HEK293 (cell line): ENCODE data around the gene TMC5.
A peak's percentile ranks its signal among the peaks of the same experiment; 100 is the strongest.
"Not testable (repeated sequence)": the region's sequence is repeated elsewhere in the genome, so short reads cannot be mapped to it uniquely, and the experiment has no call there.

Experiments used
- CTCF ChIA-PET: fragments of 350-600 bp; formaldehyde crosslinking; extraction: SDS; loops from one replicate; lab custom pipeline; 2021; ENCODE audit warnings: antibody characterized with exemption; lab: Yijun Ruan, JAX
- POLR2A ChIA-PET: fragments of 300-600 bp; formaldehyde crosslinking; extraction: SDS; loops from one replicate; lab custom pipeline; 2020; ENCODE audit warnings: antibody characterized with exemption, inconsistent platforms; lab: Yijun Ruan, JAX
- H3K27ac ChIP-seq: fragments of 200-500 bp; sonication (Bioruptor generic); 2 replicates; pipeline ENCODE4 v1.5.1; 2014; ENCODE audit warnings: low read depth, low read length, control low read depth, inconsistent platforms; ENCODE audit errors: extremely low read depth
- H3K36me3 ChIP-seq, 2 experiments: fragments of 200-500 bp in 1 of 2; sonication (Bioruptor generic) in 1 of 2; 1 replicate in 1 of 2; 2 replicates in 1 of 2; pipeline ENCODE4 v1.5.1; 2014 to 2017; ENCODE audit warnings: inconsistent platforms in 2 of 2, low read length in 2 of 2; ENCODE audit not compliant: control insufficient read depth in 2 of 2, insufficient read depth in 1 of 2
- H3K4me1 ChIP-seq: fragments of 200-500 bp; sonication (Bioruptor generic); 2 replicates; pipeline ENCODE4 v1.5.1; 2014; ENCODE audit warnings: mild to moderate bottlenecking, low read length, inconsistent platforms; ENCODE audit not compliant: control insufficient read depth, insufficient read depth
- H3K4me3 ChIP-seq: 2 replicates; pipeline ENCODE4 v1.5.1; 2011; ENCODE audit warnings: low read depth, mild to moderate bottlenecking, control low read depth, low read length, moderate library complexity
- H3K9me3 ChIP-seq: fragments of 200-500 bp; sonication (Bioruptor generic); 2 replicates; pipeline ENCODE4 v1.5.1; 2014; ENCODE audit warnings: low read depth, low read length, inconsistent platforms; ENCODE audit not compliant: control insufficient read depth, insufficient read depth
- CTCF ChIP-seq: fragments of 450-650 bp; formaldehyde crosslinking; IDR thresholded peaks from 2 replicates; pipeline ENCODE4 v1.5.1; 2016; ENCODE audit warnings: missing biosample characterization, missing genetic modification characterization
- GLI2 ChIP-seq: fragments of 450-650 bp; formaldehyde crosslinking; IDR thresholded peaks from 2 replicates; pipeline ENCODE4; 2017; ENCODE audit warnings: missing biosample characterization, missing genetic modification characterization, low read depth, borderline replicate concordance
- IKZF3 ChIP-seq: fragments of 450-650 bp; IDR thresholded peaks from 2 replicates; pipeline ENCODE4 v1.5.0; 2018; ENCODE audit warnings: missing biosample characterization, mild to moderate bottlenecking, missing genetic modification characterization, moderate library complexity
- OSR2 ChIP-seq: fragments of 450-650 bp; formaldehyde crosslinking; IDR thresholded peaks from 2 replicates; pipeline ENCODE4 v1.5.1; 2016; ENCODE audit warnings: missing biosample characterization, missing genetic modification characterization
- OVOL3 ChIP-seq: fragments of 450-650 bp; formaldehyde crosslinking; IDR thresholded peaks from 2 replicates; pipeline ENCODE4 v1.5.1; 2016; ENCODE audit warnings: missing biosample characterization, missing genetic modification characterization
- REST ChIP-seq: fragments of 450-650 bp; formaldehyde crosslinking; IDR thresholded peaks from 2 replicates; pipeline ENCODE4 v1.5.1; 2016; ENCODE audit warnings: missing biosample characterization, missing genetic modification characterization
- SP7 ChIP-seq: fragments of 450-650 bp; formaldehyde crosslinking; IDR thresholded peaks from 2 replicates; pipeline ENCODE4 v1.5.1; 2016; ENCODE audit warnings: missing biosample characterization, missing genetic modification characterization
- ZBTB44 ChIP-seq: fragments of 450-650 bp; IDR thresholded peaks from 2 replicates; pipeline ENCODE4 v1.5.1; 2018; ENCODE audit warnings: missing biosample characterization, mild to moderate bottlenecking, missing genetic modification characterization
- ZNF132 ChIP-seq: fragments of 450-650 bp; formaldehyde crosslinking; IDR thresholded peaks from 2 replicates; pipeline ENCODE4 v1.5.1; 2017; ENCODE audit warnings: missing biosample characterization, missing genetic modification characterization, borderline replicate concordance
- ZNF274 ChIP-seq, 2 experiments: fragments of 200-500 bp in 1 of 2; fragments of 450-650 bp in 1 of 2; sonication (Bioruptor generic) in 1 of 2; formaldehyde crosslinking in 1 of 2; IDR thresholded peaks; 2 replicates each; pipeline versions ENCODE4 v1.5.1 to v1.6.1; 2014 to 2016; ENCODE audit warnings: borderline replicate concordance in 1 of 2, inconsistent platforms in 1 of 2, low read length in 1 of 2, missing biosample characterization in 1 of 2, missing genetic modification characterization in 1 of 2
- ZNF292 ChIP-seq: fragments of 450-650 bp; formaldehyde crosslinking; IDR thresholded peaks from 2 replicates; pipeline ENCODE4 v1.5.1; 2016; ENCODE audit warnings: low read depth, missing biosample characterization, missing genetic modification characterization, borderline replicate concordance
- ZNF302 ChIP-seq: fragments of 450-650 bp; formaldehyde crosslinking; IDR thresholded peaks from 2 replicates; pipeline ENCODE4 v1.5.1; 2016; ENCODE audit warnings: missing biosample characterization, missing genetic modification characterization, low read depth
- ZNF324 ChIP-seq: fragments of 450-650 bp; formaldehyde crosslinking; IDR thresholded peaks from 2 replicates; pipeline ENCODE4 v1.5.1; 2016; ENCODE audit warnings: missing biosample characterization, missing genetic modification characterization
- ZNF423 ChIP-seq: fragments of 450-650 bp; formaldehyde crosslinking; IDR thresholded peaks from 2 replicates; pipeline ENCODE4 v1.5.1; 2016; ENCODE audit warnings: missing biosample characterization, missing genetic modification characterization
- ZNF571 ChIP-seq: fragments of 450-650 bp; formaldehyde crosslinking; IDR thresholded peaks from 2 replicates; pipeline ENCODE4 v1.5.0; 2017; ENCODE audit warnings: missing biosample characterization, missing genetic modification characterization
- ZNF624 ChIP-seq: fragments of 450-650 bp; formaldehyde crosslinking; IDR thresholded peaks from 2 replicates; pipeline ENCODE4 v1.5.1; 2017; ENCODE audit warnings: missing biosample characterization, missing genetic modification characterization
- ZNF629 ChIP-seq: fragments of 450-650 bp; formaldehyde crosslinking; IDR thresholded peaks from 2 replicates; pipeline ENCODE4 v1.5.1; 2017; ENCODE audit warnings: missing biosample characterization, missing genetic modification characterization
- ZNF660 ChIP-seq: fragments of 450-650 bp; IDR thresholded peaks from 2 replicates; pipeline ENCODE4 v1.5.1; 2018; ENCODE audit warnings: missing biosample characterization, mild to moderate bottlenecking, missing genetic modification characterization
- ZNF677 ChIP-seq: fragments of 450-650 bp; IDR thresholded peaks from 2 replicates; pipeline ENCODE4 v1.5.0; 2018; ENCODE audit warnings: missing biosample characterization, mild to moderate bottlenecking, missing genetic modification characterization, moderate library complexity
- ZSCAN23 ChIP-seq: fragments of 450-650 bp; formaldehyde crosslinking; IDR thresholded peaks from 2 replicates; pipeline ENCODE4 v1.5.1; 2016; ENCODE audit warnings: missing biosample characterization, missing genetic modification characterization
- ZSCAN30 ChIP-seq: fragments of 450-650 bp; IDR thresholded peaks from 2 replicates; pipeline ENCODE4 v1.5.1; 2018; ENCODE audit warnings: missing biosample characterization, mild to moderate bottlenecking, missing genetic modification characterization, moderate library complexity
- ZSCAN4 ChIP-seq: fragments of 450-650 bp; formaldehyde crosslinking; IDR thresholded peaks from 2 replicates; pipeline ENCODE4 v1.5.1; 2017; ENCODE audit warnings: missing biosample characterization, missing genetic modification characterization
- ZXDB ChIP-seq: fragments of 450-650 bp; formaldehyde crosslinking; IDR thresholded peaks from 2 replicates; pipeline ENCODE4 v1.5.1; 2016; ENCODE audit warnings: missing biosample characterization, missing genetic modification characterization

TMC5 gene

GRCh38 chr16:19389246-19389645 lies 28.4 kb upstream of the TMC5 start (continued):
- peak; percentile 64 for TF ChIP-seq CTCF
- TF ChIP-seq ZBTB44 (tag by site-specific recombination) = no peak
- TF ChIP-seq GLI2 = no peak
- TF ChIP-seq ZSCAN4 (tag by site-specific recombination) = no peak
- TF ChIP-seq ZNF660 = peak; percentile 58; the same call in 1 of the 2 replicates
- TF ChIP-seq ZNF571 (tag by site-specific recombination) = no peak
- TF ChIP-seq ZNF274 (IDR thresholded peaks at IDR 0.05; ENCODE audit: low read length) = no peak
- TF ChIP-seq ZNF274 (tag by site-specific recombination; IDR thresholded peaks at IDR 0.05; ENCODE audit: borderline replicate concordance) = no peak
- TF ChIP-seq OSR2 = no peak
- TF ChIP-seq ZXDB (tag by site-specific recombination) = 0 out of 2 replicates have a peak, but pooled peaks have one; percentile 34
- no peak for TF ChIP-seq ZSCAN23 (tag by site-specific recombination)
- no peak for TF ChIP-seq REST (tag by site-specific recombination)
- no peak for TF ChIP-seq SP7 (tag by site-specific recombination)
- no peak for TF ChIP-seq ZNF423
- no peak for TF ChIP-seq ZNF292 (tag by site-specific recombination)
- TF ChIP-seq IKZF3 (tag by site-specific recombination) = 0 out of 2 replicates have a peak, but pooled peaks have one; percentile 19
- no peak for TF ChIP-seq OVOL3 (tag by site-specific recombination)
- no peak for TF ChIP-seq ZNF302 (tag by site-specific recombination)
- TF ChIP-seq ZSCAN30 (tag by site-specific recombination) = peak; percentile 59; the same call in 1 of the 2 replicates
- TF ChIP-seq ZNF324 (tag by site-specific recombination) = no peak; the same call in 1 of the 2 replicates
- no peak for TF ChIP-seq ZNF624 (tag by site-specific recombination)
- TF ChIP-seq ZNF629 (tag by site-specific recombination) = peak; percentile 75
- TF ChIP-seq ZNF677 (tag by site-specific recombination) = no peak
- TF ChIP-seq ZNF132 = no peak

GRCh38 chr16:19391185-19391776 lies 26.4 kb upstream of the TMC5 start:
- H3K4me1 ChIP-seq, H3K9me3 ChIP-seq, H3K4me3 ChIP-seq, POLR2A ChIA-PET, H3K36me3 ChIP-seq, H3K27ac ChIP-seq: not testable (repeated sequence)
- CTCF ChIA-PET = interaction anchor here (0.6 to 3.9 kb wide), 5 partner anchors 15 to 122 kb away, joined by 3 to 49 read pairs (median 3); no protein-coding TSS in a partner anchor
